ENCODE data around the gene KRT27.

- no peak for TF ChIP-seq CTCF (IDR thresholded peaks at IDR 0.05)
- no peak for TF ChIP-seq EZH2phosphoT487 (IDR thresholded peaks at IDR 0.05)
- TF ChIP-seq EZH2 (IDR thresholded peaks at IDR 0.05): no peak
Measured at GRCh38 chr17:40794466-40794865, 12.1 kb upstream of the KRT27 start.
